GM19463 (cell line): ENCODE results near the gene TMEM11.

Experiments used
- ATAC-seq: cut with Tn5 transposase; IDR thresholded peaks from one replicate; pipeline ENCODE4 v1.9.1; 2021; ENCODE audit warnings: mild to moderate bottlenecking, moderate library complexity; ENCODE audit not compliant: unreplicated experiment

TMEM11 gene

GRCh38 chr17:21164216-21164615 is 49.7 kb downstream of the TMEM11 start:
- ATAC-seq: no peak

GRCh38 chr17:21163101-21163500 is 50.9 kb downstream of the TMEM11 start:
- no peak for ATAC-seq

- no peak for ATAC-seq
These were observed 51.6 kb downstream of the TMEM11 start for GRCh38 chr17:21162394-21162775.

GRCh38 chr17:21161498-21162393 is 52.2 kb downstream of the TMEM11 start:
- ATAC-seq: no peak

GRCh38 chr17:21160401-21160800 is 53.6 kb downstream of the TMEM11 start:
- no peak for ATAC-seq

GRCh38 chr17:21157586-21158370 is 56.2 kb downstream of the TMEM11 start:
- no peak for ATAC-seq

GRCh38 chr17:21152731-21153130 is 61.2 kb downstream of the TMEM11 start:
- ATAC-seq: no peak

GRCh38 chr17:21149621-21150020 is 64.3 kb downstream of the TMEM11 start:
- no peak for ATAC-seq
